ENCODE measurements around the gene HERC3. TPM values are rescaled to one million over a fixed set of nuclear protein-coding genes. Genes with fewer than 3 reads are reported as not detected.

HERC3 gene
- total and polyA plus RNA-seq, 4 donors = 5.1 to 22.1 (median 10.0) TPM

DNA sequence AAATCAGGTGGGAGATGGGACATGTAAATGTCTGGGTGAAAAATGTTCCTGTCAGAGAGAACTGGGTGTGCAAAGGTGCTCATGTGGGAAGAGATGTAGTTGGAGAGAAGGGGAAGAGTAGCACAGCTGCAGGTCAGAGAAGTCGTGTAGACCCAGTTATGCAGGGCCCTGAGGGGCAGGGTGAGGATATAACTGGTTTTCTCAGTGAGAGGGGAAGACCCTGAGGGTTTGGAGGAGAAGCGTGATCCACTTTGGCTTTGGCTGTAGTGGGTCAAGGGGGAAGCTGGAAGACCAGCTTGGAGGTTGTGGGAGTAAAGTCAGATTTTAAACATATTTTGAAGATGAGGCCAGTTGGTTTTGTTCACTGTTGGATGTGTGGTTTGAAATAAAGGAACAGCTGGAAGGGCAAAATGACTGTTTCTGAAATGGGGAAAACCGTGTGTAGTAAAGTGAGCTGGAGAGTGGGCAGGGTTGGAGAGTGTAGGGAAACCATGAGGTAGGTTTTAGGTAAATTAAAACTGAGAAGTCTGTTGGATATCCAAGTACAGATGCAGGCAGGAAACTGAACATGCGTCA, 61.2 kb downstream of the HERC3 start:
- H3K4me1 ChIP-seq (ENCODE audit: control insufficient read depth in 4 of 4, insufficient read depth in 4 of 4, low read length in 3 of 4) = peaks cover 0 to 6% (median under 1%) of the 10 kb centered on the region in 4 donors
- no peaks in the 10 kb centered on the region for H3K9me3 ChIP-seq (ENCODE audit: control insufficient read depth in 4 of 4, low read length in 3 of 4)
- TF ChIP-seq YY1 (IDR thresholded peaks at IDR 0.05) (no peak), NR2F2 (IDR thresholded peaks at IDR 0.05) (no peak), RXRA (IDR thresholded peaks at IDR 0.05) (no peak), HNF4A (conservative IDR thresholded peaks at IDR 0.05) (no peak), TAF1 (conservative IDR thresholded peaks at IDR 0.05) (no peak), HNF4G (IDR thresholded peaks at IDR 0.05) (no peak), EGR1 (IDR thresholded peaks at IDR 0.05; ENCODE audit: low read depth in 2 of 2) (no peak), FOXA2 (IDR thresholded peaks at IDR 0.05) (no peak), FOXA1 (IDR thresholded peaks at IDR 0.05) (no peak), JUND (IDR thresholded peaks at IDR 0.05) (no peak), SP1 (IDR thresholded peaks at IDR 0.05) (no peak), RAD21 (IDR thresholded peaks at IDR 0.05) (no peak), GABPA (IDR thresholded peaks at IDR 0.05 in 1 of 2, conservative IDR thresholded peaks at IDR 0.05 in 1 of 2) (no peak)
- TF ChIP-seq, protein P1, sequence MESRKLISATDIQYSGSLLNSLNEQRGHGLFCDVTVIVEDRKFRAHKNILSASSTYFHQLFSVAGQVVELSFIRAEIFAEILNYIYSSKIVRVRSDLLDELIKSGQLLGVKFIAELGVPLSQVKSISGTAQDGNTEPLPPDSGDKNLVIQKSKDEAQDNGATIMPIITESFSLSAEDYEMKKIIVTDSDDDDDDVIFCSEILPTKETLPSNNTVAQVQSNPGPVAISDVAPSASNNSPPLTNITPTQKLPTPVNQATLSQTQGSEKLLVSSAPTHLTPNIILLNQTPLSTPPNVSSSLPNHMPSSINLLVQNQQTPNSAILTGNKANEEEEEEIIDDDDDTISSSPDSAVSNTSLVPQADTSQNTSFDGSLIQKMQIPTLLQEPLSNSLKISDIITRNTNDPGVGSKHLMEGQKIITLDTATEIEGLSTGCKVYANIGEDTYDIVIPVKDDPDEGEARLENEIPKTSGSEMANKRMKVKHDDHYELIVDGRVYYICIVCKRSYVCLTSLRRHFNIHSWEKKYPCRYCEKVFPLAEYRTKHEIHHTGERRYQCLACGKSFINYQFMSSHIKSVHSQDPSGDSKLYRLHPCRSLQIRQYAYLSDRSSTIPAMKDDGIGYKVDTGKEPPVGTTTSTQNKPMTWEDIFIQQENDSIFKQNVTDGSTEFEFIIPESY (IDR thresholded peaks at IDR 0.05) = no peak
- TF ChIP-seq, protein P2, sequence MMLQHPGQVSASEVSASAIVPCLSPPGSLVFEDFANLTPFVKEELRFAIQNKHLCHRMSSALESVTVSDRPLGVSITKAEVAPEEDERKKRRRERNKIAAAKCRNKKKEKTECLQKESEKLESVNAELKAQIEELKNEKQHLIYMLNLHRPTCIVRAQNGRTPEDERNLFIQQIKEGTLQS (IDR thresholded peaks at IDR 0.05) = no peak
- TF ChIP-seq, protein P3, sequence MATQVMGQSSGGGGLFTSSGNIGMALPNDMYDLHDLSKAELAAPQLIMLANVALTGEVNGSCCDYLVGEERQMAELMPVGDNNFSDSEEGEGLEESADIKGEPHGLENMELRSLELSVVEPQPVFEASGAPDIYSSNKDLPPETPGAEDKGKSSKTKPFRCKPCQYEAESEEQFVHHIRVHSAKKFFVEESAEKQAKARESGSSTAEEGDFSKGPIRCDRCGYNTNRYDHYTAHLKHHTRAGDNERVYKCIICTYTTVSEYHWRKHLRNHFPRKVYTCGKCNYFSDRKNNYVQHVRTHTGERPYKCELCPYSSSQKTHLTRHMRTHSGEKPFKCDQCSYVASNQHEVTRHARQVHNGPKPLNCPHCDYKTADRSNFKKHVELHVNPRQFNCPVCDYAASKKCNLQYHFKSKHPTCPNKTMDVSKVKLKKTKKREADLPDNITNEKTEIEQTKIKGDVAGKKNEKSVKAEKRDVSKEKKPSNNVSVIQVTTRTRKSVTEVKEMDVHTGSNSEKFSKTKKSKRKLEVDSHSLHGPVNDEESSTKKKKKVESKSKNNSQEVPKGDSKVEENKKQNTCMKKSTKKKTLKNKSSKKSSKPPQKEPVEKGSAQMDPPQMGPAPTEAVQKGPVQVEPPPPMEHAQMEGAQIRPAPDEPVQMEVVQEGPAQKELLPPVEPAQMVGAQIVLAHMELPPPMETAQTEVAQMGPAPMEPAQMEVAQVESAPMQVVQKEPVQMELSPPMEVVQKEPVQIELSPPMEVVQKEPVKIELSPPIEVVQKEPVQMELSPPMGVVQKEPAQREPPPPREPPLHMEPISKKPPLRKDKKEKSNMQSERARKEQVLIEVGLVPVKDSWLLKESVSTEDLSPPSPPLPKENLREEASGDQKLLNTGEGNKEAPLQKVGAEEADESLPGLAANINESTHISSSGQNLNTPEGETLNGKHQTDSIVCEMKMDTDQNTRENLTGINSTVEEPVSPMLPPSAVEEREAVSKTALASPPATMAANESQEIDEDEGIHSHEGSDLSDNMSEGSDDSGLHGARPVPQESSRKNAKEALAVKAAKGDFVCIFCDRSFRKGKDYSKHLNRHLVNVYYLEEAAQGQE (IDR thresholded peaks at IDR 0.05) = no peak
- TF ChIP-seq, protein P4, sequence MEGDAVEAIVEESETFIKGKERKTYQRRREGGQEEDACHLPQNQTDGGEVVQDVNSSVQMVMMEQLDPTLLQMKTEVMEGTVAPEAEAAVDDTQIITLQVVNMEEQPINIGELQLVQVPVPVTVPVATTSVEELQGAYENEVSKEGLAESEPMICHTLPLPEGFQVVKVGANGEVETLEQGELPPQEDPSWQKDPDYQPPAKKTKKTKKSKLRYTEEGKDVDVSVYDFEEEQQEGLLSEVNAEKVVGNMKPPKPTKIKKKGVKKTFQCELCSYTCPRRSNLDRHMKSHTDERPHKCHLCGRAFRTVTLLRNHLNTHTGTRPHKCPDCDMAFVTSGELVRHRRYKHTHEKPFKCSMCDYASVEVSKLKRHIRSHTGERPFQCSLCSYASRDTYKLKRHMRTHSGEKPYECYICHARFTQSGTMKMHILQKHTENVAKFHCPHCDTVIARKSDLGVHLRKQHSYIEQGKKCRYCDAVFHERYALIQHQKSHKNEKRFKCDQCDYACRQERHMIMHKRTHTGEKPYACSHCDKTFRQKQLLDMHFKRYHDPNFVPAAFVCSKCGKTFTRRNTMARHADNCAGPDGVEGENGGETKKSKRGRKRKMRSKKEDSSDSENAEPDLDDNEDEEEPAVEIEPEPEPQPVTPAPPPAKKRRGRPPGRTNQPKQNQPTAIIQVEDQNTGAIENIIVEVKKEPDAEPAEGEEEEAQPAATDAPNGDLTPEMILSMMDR (IDR thresholded peaks at IDR 0.05; ENCODE audit: low read depth, low read length, missing input control) = no peak
- TF ChIP-seq, protein P5, sequence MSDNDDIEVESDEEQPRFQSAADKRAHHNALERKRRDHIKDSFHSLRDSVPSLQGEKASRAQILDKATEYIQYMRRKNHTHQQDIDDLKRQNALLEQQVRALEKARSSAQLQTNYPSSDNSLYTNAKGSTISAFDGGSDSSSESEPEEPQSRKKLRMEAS (IDR thresholded peaks at IDR 0.05) = no peak
- no peak overlapping the region for H3K4me3 ChIP-seq (ENCODE audit: low read depth in 1 of 3, low read length in 3 of 3)
- no peak overlapping the region for H3K9ac ChIP-seq (ENCODE audit: low read depth in 1 of 2, low read length in 2 of 2)
- WGBS = 93% methylated on average over 4 of the region's 4 CpGs
- H3K27ac ChIP-seq (ENCODE audit: low read depth in 1 of 2, low read length in 2 of 2) = no peak overlapping the region
- no peaks in the 10 kb centered on the region for H3K27me3 ChIP-seq (ENCODE audit: control insufficient read depth in 4 of 4, insufficient read depth in 4 of 4, low read length in 3 of 4)
- peaks cover 0 to 21% (median 9%) of the 10 kb centered on the region in 4 donors for H3K36me3 ChIP-seq (ENCODE audit: control insufficient read depth in 4 of 4, insufficient read depth in 3 of 4, low read depth in 1 of 4, low read length in 3 of 4)
- no peak for DNase-seq (ENCODE audit: low spot score)

Measured in liver (tissue), 9 donors.